ENCODE results near the gene CAMK2N1. TPM values are rescaled to one million over a fixed set of nuclear protein-coding genes. Genes with fewer than 3 reads are reported as not detected.
A peak's percentile ranks its signal among the peaks of the same experiment; 100 is the strongest.

CAMK2N1 gene
- total and polyA plus RNA-seq, 2 of the 13 experiments (the other 11 are each of a cell fraction or from before 2014, with no cell fraction given), result 38.0 to 38.6 TPM

- no peak; the same call in 1 of the 2 replicates for TF ChIP-seq ZBTB46 (CRISPR knock-in tag; IDR thresholded peaks at IDR 0.05; ENCODE audit: borderline replicate concordance)
- 0 out of 2 replicates have a peak, but pooled peaks have one; percentile 61 for TF ChIP-seq DZIP1 (CRISPR knock-in tag; IDR thresholded peaks at IDR 0.05)
- TF ChIP-seq REST (IDR thresholded peaks at IDR 0.05; ENCODE audit: borderline replicate concordance in 1 of 2, low read depth in 1 of 2, low read length in 2 of 2), result no peak; a peak in 1 of 4 replicates
- TF ChIP-seq ZIK1 (CRISPR knock-in tag; IDR thresholded peaks at IDR 0.05; ENCODE audit: borderline replicate concordance, low read depth), result no peak
- 0 out of 2 replicates have a peak, but pooled peaks have one; percentile 56 for TF ChIP-seq ZMYM3 (CRISPR knock-in tag; IDR thresholded peaks at IDR 0.05)
- no peak for TF ChIP-seq TRAFD1 (CRISPR knock-in tag; IDR thresholded peaks at IDR 0.05; ENCODE audit: borderline replicate concordance)
- peak; percentile 65 for TF ChIP-seq ZNF317 (CRISPR knock-in tag; IDR thresholded peaks at IDR 0.05)
- TF ChIP-seq ZNF607 (CRISPR knock-in tag; IDR thresholded peaks at IDR 0.05; ENCODE audit: borderline replicate concordance), result no peak
- TF ChIP-seq ATAD3A (CRISPR knock-in tag; IDR thresholded peaks at IDR 0.05), result no peak
- TF ChIP-seq TARDBP (CRISPR knock-in tag; IDR thresholded peaks at IDR 0.05), result peak; percentile 88
- no peak for TF ChIP-seq HHEX (CRISPR knock-in tag; IDR thresholded peaks at IDR 0.05)
- TF ChIP-seq PITX1 (CRISPR knock-in tag; IDR thresholded peaks at IDR 0.05), result peak; percentile 43; the same call in 1 of the 2 replicates
- TF ChIP-seq ZXDC (CRISPR knock-in tag; IDR thresholded peaks at IDR 0.05), result peak; percentile 44; the same call in 1 of the 2 replicates
- TF ChIP-seq LBX2 (CRISPR knock-in tag; IDR thresholded peaks at IDR 0.05; ENCODE audit: borderline replicate concordance), result no peak
These were observed 636 bp upstream of the CAMK2N1 start (continued) for GRCh38 chr1:20486457-20487235.
